HG03469 (cell line): ENCODE measurements around the gene MZF1.
A peak's percentile ranks its signal among the peaks of the same experiment; 100 is the strongest.

Experiments used
- ATAC-seq: cut with Tn5 transposase; IDR thresholded peaks from one replicate; pipeline ENCODE4 v1.9.1; 2021; ENCODE audit warnings: mild to moderate bottlenecking, moderate library complexity, moderate number of reproducible peaks; ENCODE audit not compliant: unreplicated experiment

Gene MZF1

DNA sequence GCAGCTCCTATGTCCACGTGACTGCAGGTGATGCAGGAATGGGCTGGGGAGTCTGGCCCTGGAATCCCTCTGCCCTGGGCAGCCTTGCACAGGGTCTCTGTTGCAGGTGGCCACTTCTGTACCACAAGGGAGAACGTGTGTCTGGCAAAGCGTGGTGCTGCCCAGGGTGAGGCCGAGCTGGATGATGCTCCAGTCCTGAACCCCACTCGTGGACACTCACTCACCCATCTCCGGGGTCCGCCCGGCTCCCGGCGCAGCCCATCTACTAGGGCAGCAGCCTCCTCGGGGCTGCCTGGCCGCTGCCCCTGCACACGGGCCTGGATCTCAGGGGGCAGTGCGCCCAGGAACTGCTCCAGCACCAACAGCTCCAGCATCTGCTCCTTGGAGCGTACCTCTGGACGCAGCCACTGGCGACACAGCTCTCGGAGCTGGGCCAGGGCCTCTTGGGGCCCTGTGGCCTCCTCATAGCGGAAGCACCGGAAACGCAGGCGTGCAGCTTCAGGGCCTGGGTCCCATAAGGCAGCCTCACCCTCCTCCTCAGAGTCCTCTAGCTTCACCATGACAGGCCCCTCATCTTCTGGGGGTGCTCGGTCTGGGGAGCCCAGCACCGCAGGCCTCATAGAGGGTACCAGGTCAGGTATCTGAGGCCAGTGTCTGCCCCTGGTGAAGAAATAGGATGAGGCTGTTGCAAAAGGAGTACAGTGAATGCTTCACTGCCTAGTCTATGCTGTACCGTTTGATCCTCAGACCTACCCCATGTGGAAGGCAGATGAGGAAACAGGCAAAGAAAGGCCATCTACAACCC is 2.2 kb downstream of the MZF1 start:
- no peak for ATAC-seq

- ATAC-seq = no peak
Measured at GRCh38 chr19:58569943-58570670, 3.0 kb downstream of the MZF1 start.

DNA sequence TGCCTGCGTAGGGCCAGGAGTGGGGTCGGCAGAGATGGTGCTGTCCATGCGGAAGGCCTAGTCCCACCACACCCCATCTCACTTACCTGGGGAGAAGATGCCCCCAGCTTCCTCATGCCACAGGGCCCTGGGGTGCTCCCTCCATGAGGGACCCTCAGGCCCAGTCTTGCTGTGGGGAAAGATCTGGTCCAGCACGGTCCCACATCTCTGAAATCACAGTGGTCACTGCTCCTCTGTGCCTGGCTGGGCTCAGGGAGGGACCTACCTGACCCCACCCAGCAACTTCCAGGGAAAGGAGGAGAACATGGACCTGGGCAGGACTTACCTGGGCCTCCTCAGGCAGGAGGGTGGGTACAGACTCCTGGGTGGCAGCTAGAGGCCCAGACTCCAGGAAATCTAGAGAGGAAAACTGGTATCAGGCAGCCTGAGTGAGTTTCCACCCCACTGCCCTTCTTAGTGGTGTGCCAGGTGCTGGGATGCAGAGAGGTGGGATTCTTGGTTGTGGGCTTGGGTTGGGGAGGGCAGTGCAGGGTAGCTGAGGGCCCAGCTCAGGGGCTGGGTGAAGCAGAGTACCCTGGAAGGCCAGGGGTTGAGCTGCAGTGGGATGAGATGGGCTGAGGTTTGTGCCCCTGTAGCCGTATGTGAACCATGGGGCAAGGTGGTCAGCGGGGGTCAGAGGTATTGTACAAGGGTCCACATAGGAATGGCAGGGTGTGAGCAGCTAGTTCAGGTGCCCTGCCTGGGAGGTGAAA is 3.8 kb downstream of the MZF1 start:
- ATAC-seq = no peak

GRCh38 chr19:58568453-58569130 is 4.5 kb downstream of the MZF1 start:
- ATAC-seq = no peak

- ATAC-seq = no peak
Measured at GRCh38 chr19:58566989-58567388, 6.1 kb downstream of the MZF1 start.

DNA sequence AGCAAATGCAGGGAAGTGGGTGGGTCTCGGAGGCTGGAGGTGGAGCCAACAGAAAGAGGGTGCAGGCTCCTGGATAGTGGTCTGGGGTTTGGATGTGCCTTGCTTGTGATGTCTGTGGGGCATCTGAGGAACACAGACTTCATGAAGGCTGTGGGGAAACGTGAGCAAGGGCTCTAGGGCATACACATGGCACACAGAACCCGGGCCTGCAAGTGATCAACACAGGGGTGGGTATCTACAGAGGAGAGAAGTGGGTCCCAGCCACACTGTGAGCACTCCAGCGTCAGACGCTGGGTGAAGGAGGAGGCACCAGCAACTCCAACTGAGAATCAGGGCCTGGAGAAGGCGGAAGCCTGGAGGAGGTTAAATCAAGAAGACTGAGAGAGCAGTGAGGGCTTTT is 9.3 kb downstream of the MZF1 start:
- no peak for ATAC-seq

DNA sequence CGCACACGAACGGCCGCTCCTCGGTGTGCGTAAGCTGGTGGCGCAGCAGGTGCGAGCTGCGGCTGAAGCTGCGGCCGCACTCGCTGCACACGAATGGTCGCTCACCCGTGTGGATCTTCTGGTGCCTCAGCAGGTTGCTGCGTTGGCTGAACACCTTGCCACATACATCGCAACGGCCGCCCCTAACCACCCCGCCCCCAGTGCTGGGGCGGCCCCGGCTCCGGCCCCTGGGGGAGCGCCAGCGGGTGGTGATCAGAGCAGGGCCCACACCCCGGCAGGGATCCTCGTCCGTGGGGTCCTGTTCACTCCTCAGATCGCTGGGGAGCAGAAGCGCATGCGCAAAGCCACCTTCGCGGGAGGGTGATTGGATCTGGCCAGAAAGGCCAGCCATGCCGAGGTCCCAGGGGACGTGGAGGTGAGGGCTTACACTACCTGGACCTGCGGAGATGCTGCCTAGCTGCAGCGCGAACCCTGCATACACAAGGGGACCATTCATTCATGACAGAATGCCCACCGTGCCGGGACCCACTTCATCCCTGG is 10.0 kb downstream of the MZF1 start:
- no peak for ATAC-seq

DNA sequence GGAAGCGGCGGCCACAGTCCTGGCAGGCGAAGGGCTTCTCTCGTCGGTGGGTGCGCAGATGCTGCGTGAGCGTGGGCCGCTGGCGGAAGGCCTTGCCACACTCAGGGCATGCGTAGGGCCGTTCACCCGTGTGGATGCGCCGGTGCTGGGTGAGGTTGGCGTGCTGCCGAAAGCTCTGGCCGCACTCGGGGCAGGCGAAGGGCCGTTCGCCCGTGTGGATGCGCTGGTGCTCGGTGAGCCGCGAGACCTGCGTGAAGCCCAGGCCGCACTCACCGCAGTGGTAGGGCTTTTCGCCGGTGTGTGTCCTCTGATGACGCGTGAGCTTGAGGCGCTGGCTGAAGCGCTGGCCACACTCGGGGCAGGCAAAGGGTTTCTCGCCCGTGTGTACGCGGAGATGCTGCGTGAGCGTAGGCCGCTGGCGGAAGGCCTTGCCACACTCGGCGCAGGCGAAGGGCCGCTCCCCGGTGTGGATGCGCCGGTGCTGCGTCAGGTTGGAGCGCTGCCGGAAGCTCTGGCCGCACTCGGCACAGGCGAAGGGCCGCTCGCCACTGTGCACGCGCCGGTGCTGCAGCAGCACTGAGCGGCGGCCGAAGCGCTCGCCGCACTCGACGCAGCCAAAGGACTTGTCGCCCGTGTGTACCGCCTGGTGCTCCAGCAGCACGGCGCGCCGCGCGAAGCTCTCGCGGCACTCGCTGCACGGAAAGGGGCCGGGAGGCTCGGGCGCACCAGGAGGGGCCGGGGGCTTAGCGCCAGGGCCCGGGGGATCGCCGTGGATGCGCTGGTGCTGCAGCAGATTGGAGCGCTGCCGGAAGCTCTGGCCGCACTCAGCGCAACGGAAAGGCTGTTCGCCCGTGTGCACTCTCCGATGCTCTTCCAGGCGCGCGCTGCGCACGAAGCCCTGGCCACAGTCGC is 10.8 kb downstream of the MZF1 start:
- ATAC-seq = no peak

GRCh38 chr19:58561373-58562121 is 11.6 kb downstream of the MZF1 start:
- no peak for ATAC-seq

DNA sequence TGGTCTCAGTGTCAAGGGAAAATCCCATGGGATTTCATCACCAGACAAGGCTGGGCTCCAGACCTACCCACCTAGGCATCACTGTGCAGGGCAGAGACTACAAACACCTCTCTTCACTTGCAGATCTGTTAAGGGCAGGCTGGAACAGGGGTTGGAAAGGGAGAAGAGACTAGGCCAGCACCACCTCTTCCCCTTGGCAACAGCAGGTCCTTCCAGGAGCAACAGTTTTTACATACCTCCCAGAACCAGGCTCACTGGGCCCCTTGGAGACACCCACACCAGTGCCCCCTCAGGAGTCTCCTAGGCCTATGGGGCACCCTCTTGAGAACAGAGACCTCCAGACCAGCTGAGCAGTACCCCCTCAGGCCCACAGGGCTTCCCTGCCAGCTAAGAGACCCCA is 12.2 kb downstream of the MZF1 start:
- ATAC-seq = no peak

- no peak for ATAC-seq
Measured at GRCh38 chr19:58560007-58560887, 12.9 kb downstream of the MZF1 start.

DNA sequence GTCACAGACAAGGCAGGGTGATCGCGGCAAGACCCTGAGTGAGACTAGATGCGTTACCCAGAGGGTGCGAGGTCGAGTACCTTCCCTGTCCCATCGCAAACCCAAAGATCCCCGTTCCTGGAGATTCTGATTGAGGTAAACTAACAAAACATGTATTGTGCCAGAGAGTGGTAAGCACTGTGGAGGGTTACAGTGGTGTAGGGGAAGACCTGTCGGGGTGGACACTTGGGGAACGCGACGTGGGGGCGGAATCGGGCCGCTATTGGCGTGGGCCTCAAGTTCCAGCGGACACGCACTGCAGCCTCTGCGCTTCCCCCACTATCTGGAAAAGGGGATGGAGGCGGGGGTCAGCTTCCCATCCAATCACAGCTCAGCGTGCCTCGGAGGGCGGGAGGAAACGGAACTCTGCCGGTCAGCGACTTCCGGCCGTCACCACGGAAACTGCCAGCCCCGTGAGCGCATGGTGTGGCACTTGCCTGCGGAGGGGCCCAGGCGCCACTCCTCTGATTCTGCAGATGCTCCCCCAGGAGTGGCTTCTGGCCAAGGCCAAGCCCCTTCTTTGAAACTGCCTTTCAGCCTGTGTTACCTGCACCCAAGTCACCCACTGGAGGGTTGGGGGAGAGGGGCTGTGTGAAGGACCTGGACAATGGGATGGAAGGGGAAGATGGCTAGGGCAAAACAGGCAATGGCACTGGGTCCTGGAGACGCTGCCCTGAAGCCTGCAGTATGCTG is 13.7 kb downstream of the MZF1 start:
- no peak for ATAC-seq

- ATAC-seq = peak; percentile 36
Measured at GRCh38 chr19:58558623-58559274, 14.4 kb downstream of the MZF1 start.

GRCh38 chr19:58558066-58558622 is 15.0 kb downstream of the MZF1 start, which contains the start of gene UBE2M:
UBE2M (minus strand) TSS chr19:58558611; CDS start chr19:58558381, 230 bp downstream.
- ATAC-seq = no peak

- ATAC-seq = no peak
Measured at GRCh38 chr19:58557221-58558065, 15.7 kb downstream of the MZF1 start.
